K562 (cell line): ENCODE data around the gene HTR4. TPM values are rescaled to one million over a fixed set of nuclear protein-coding genes. Genes with fewer than 3 reads are reported as not detected.
A peak's percentile ranks its signal among the peaks of the same experiment; 100 is the strongest.

Experiments
- ATAC-seq: fragments of 200-7000 bp; cut with Tn5 transposase; 3 replicates; pipeline ENCODE4 v1.9.1; 2020; ENCODE audit warnings: moderate library complexity
- BruUV-seq: library from RNA; stranded (reverse); fragments of 400-500 nt; replicated peaks from 2 replicates; lab custom pipeline; 2021; lab: Mats Ljungman, UMichigan
- CTCF ChIA-PET: fragments of 300-600 bp; formaldehyde crosslinking; extraction: SDS; loops from one replicate; lab custom pipeline; 2021; ENCODE audit warnings: low intra/inter-chr PET ratio; lab: Yijun Ruan, JAX
- POLR2A ChIA-PET: fragments of 300-600, 350-650 bp; sonication (Branson Sonifier 250); formaldehyde crosslinking; extraction: SDS; loops from one replicate; lab custom pipeline; 2021; ENCODE audit warnings: antibody characterized with exemption, inconsistent platforms; lab: Yijun Ruan, JAX
- DNase-seq, 4 experiments: peaks; one replicate each; pipeline versions ENCODE4 v3.0.0 to v3.0.0-alpha.2; 2011 to 2018; ENCODE audit warnings: low spot score in 3 of 4, mixed read lengths in 3 of 4; ENCODE audit errors: extremely low read depth in 1 of 4
- FAIRE-seq: peaks from 2 replicates; lab custom pipeline; 2011; peaks lifted over from hg19 to GRCh38; lab: Jason Lieb, UNC
- H2AFZ ChIP-seq: 2 replicates; pipeline ENCODE4 v1.6.0; 2011; ENCODE audit warnings: low read depth, low read length, control low read depth, inconsistent platforms
- H3K27ac ChIP-seq: fragments of 200-600 bp; 3 replicates; pipeline ENCODE4 v1.8.0; 2011; ENCODE audit warnings: low read depth, mild to moderate bottlenecking, control low read depth, inconsistent platforms, low read length, moderate library complexity, mixed read lengths; ENCODE audit errors: extremely low read depth
- H3K27me3 ChIP-seq, 2 experiments: fragments of 300-600 bp in 1 of 2; 2 replicates in 1 of 2; 3 replicates in 1 of 2; pipeline versions ENCODE4 v1.6.0 to v1.8.0; 2011; ENCODE audit warnings: inconsistent platforms in 2 of 2, low read length in 2 of 2, mild to moderate bottlenecking in 1 of 2, mixed read lengths in 1 of 2, moderate library complexity in 1 of 2; ENCODE audit not compliant: control insufficient read depth in 2 of 2, insufficient read depth in 2 of 2
- H3K36me3 ChIP-seq: fragments of 300-600 bp; 3 replicates; pipeline ENCODE4 v1.8.0; 2011; ENCODE audit warnings: mild to moderate bottlenecking, low read length, inconsistent platforms; ENCODE audit not compliant: control insufficient read depth, insufficient read depth
- H3K4me1 ChIP-seq, 2 experiments: fragments of 200-600 bp in 1 of 2; replicated peaks in 1 of 2; 2 replicates in 1 of 2; 3 replicates in 1 of 2; pipeline versions ENCODE4 v1.5.1 to v1.8.0; 2011; ENCODE audit warnings: inconsistent platforms in 2 of 2, low read length in 2 of 2, mild to moderate bottlenecking in 1 of 2, mixed read lengths in 1 of 2, moderate library complexity in 1 of 2; ENCODE audit not compliant: control insufficient read depth in 2 of 2, insufficient read depth in 2 of 2
- H3K4me2 ChIP-seq: 2 replicates; pipeline ENCODE4 v1.6.1; 2011; ENCODE audit warnings: low read length, control low read depth, inconsistent platforms, mixed read lengths; ENCODE audit not compliant: insufficient read depth
- H3K4me3 ChIP-seq: fragments of 200-600 bp; sonication (generic), shearing (Covaris generic); 2 replicates; pipeline ENCODE4 v1.5.1; 2016; ENCODE audit warnings: control low read depth, inconsistent platforms
- H3K79me2 ChIP-seq: fragments of 200-600 bp; 3 replicates; pipeline ENCODE4 v1.8.0; 2011; ENCODE audit warnings: low read length, inconsistent platforms; ENCODE audit not compliant: control insufficient read depth, insufficient read depth
- H3K9ac ChIP-seq, 2 experiments: 2 replicates each; pipeline versions ENCODE4 v1.6.0 to v1.6.1; 2011; ENCODE audit warnings: low read depth in 2 of 2, low read length in 2 of 2, control low read depth in 1 of 2, inconsistent platforms in 1 of 2, mild to moderate bottlenecking in 1 of 2, mixed read lengths in 1 of 2; ENCODE audit not compliant: insufficient read depth in 1 of 2
- H3K9me1 ChIP-seq: one replicate; pipeline ENCODE4 v1.6.0; 2011; ENCODE audit warnings: inconsistent platforms, mild to moderate bottlenecking, low read length, moderate library complexity; ENCODE audit not compliant: control insufficient read depth, insufficient read depth
- H3K9me3 ChIP-seq: replicated peaks from 2 replicates; pipeline ENCODE4 v1.5.1; 2011; ENCODE audit warnings: low read depth, low read length, inconsistent platforms; ENCODE audit not compliant: control insufficient read depth, insufficient read depth
- H4K20me1 ChIP-seq: replicated peaks from 2 replicates; pipeline ENCODE4 v1.6.1; 2011; ENCODE audit warnings: low read length, inconsistent platforms, mixed read lengths; ENCODE audit not compliant: control insufficient read depth, insufficient read depth
- DACH1 ChIP-seq: fragments of 450-650 bp; IDR thresholded peaks from 2 replicates; pipeline ENCODE4 v1.6.1; 2018; ENCODE audit not compliant: partially characterized antibody
- ZBED1 ChIP-seq: IDR thresholded peaks from 2 replicates; pipeline ENCODE4 v1.6.1; 2014
- ZBTB8A ChIP-seq: fragments of 450-650 bp; IDR thresholded peaks from 2 replicates; pipeline ENCODE4 v1.6.1; 2018; ENCODE audit warnings: mild to moderate bottlenecking, moderate library complexity; ENCODE audit not compliant: partially characterized antibody
- in situ Hi-C: fragments of 300-500 bp; cut with MboI; formaldehyde crosslinking; loops from 4 replicates; pipeline ENCODE4 v1.15.0; 2018; ENCODE audit warnings: inconsistent platforms, mixed read lengths
- intact Hi-C: fragments of 100-400 bp; cut with micrococcal nuclease; formaldehyde crosslinking; loops from 2 replicates; pipeline ENCODE4 v1.14.2; 2022
- polyA plus RNA-seq, 8 experiments: library from polyadenylated mRNA; depleted of rRNA in 4 of 8; stranded (reverse) in 5 of 8; unstranded in 3 of 8; fragments of >200 nt; fragmentation: Nextera tagmentation in 2 of 8; fragmentation: Illumina TruSeq in 1 of 8; extraction: Ambion mirVana in 2 of 8; extraction: Trizol in 1 of 8; gene quantifications; 2 replicates each; pipeline versions ENCODE4 v1.2.1 to v1.2.3, GENCODE V29; 2011 to 2014; ENCODE audit warnings: inconsistent platforms in 1 of 8, missing spikeins in 1 of 8
- total RNA-seq, 7 experiments: library from RNA; depleted of rRNA in 6 of 7; stranded (reverse); fragments of >200 nt in 6 of 7; fragmentation: Illumina TruSeq in 2 of 7; extraction: Trizol in 2 of 7; gene quantifications; 2 replicates each; pipeline versions ENCODE4 v1.2.1 to v1.2.3, GENCODE V29; 2011 to 2021; ENCODE audit warnings: low replicate concordance in 1 of 7
- TF ChIP-seq, protein P1 (sequence below), 2 experiments: fragments of 450-650 bp; formaldehyde crosslinking in 1 of 2; IDR thresholded peaks; 2 replicates each; pipeline versions ENCODE4 v1.4.0 to v1.6.1; 2014 to 2020; ENCODE audit warnings: mild to moderate bottlenecking in 2 of 2, borderline replicate concordance in 1 of 2, low read depth in 1 of 2
- TF ChIP-seq, protein P2 (sequence below): fragments of 450-650 bp; IDR thresholded peaks from 2 replicates; pipeline ENCODE4 v1.6.1; 2016; ENCODE audit warnings: missing biosample characterization, missing genetic modification characterization
- TF ChIP-seq, protein P3 (sequence below): fragments of 200-400 bp; formaldehyde crosslinking; IDR thresholded peaks from 2 replicates; pipeline ENCODE4 v1.6.1; 2017; ENCODE audit warnings: mild to moderate bottlenecking, low read depth, low read length, moderate library complexity

The HTR4 gene
- total and polyA plus RNA-seq, 9 of the 15 experiments (the other 6 are each of a cell fraction or from before 2014, with no cell fraction given) = 0.13 TPM; not detected in 8

DNA sequence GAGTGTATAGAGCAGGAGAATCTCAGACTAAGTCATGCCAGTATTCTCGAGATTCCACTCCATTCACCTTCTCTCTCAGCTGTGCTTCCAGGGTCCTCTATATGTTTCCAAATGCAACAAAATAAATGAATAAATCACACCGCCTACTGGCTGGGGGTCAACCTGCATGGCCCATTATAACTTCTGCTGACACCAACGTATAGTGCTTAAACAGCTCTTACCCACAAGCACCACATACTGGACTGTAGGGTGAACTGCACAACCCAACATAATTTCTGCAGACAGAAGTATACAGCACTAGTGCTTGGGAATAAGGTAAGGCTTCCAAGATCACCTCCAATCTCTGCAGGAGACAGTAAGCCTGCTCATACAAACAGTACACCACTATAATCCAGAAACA lies 33.1 kb upstream of the HTR4 start (continued):
- TF ChIP-seq, protein P1, sequence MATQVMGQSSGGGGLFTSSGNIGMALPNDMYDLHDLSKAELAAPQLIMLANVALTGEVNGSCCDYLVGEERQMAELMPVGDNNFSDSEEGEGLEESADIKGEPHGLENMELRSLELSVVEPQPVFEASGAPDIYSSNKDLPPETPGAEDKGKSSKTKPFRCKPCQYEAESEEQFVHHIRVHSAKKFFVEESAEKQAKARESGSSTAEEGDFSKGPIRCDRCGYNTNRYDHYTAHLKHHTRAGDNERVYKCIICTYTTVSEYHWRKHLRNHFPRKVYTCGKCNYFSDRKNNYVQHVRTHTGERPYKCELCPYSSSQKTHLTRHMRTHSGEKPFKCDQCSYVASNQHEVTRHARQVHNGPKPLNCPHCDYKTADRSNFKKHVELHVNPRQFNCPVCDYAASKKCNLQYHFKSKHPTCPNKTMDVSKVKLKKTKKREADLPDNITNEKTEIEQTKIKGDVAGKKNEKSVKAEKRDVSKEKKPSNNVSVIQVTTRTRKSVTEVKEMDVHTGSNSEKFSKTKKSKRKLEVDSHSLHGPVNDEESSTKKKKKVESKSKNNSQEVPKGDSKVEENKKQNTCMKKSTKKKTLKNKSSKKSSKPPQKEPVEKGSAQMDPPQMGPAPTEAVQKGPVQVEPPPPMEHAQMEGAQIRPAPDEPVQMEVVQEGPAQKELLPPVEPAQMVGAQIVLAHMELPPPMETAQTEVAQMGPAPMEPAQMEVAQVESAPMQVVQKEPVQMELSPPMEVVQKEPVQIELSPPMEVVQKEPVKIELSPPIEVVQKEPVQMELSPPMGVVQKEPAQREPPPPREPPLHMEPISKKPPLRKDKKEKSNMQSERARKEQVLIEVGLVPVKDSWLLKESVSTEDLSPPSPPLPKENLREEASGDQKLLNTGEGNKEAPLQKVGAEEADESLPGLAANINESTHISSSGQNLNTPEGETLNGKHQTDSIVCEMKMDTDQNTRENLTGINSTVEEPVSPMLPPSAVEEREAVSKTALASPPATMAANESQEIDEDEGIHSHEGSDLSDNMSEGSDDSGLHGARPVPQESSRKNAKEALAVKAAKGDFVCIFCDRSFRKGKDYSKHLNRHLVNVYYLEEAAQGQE (IDR thresholded peaks at IDR 0.05; ENCODE audit: borderline replicate concordance) = peak; percentile 95
- TF ChIP-seq, protein P1 (CRISPR knock-in tag; IDR thresholded peaks at IDR 0.05; ENCODE audit: low read depth) = no peak

DNA sequence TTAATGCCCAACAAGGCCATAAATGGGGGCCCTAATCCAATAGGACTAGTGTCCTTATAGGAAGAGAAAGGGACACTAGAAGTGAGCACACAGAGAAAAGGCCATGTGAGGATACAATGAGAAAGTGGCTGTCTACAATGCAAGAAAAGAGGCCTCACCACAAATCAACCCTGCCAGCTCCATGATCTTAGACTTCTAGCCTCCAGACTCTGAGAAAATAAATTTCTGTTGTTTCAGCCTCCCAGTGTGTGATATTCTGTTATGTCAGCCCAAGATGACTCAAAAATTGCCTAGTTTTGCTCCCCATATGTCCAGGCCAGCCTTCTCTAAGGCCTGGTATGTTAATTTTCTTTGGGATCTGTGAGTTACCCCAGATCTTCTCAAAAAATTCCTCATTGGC lies 32.3 kb upstream of the HTR4 start:
- intact Hi-C loops = loop anchor here (1.0 to 10.0 kb wide), 6 partner anchors 45 to 304 kb away; partner anchors contain the start of gene FBXO38
- TF ChIP-seq, protein P2, sequence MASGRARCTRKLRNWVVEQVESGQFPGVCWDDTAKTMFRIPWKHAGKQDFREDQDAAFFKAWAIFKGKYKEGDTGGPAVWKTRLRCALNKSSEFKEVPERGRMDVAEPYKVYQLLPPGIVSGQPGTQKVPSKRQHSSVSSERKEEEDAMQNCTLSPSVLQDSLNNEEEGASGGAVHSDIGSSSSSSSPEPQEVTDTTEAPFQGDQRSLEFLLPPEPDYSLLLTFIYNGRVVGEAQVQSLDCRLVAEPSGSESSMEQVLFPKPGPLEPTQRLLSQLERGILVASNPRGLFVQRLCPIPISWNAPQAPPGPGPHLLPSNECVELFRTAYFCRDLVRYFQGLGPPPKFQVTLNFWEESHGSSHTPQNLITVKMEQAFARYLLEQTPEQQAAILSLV (tag) = no peak
- TF ChIP-seq DACH1 (no peak), ZBTB8A (no peak), ZBED1 (no peak)
- TF ChIP-seq, protein P3, sequence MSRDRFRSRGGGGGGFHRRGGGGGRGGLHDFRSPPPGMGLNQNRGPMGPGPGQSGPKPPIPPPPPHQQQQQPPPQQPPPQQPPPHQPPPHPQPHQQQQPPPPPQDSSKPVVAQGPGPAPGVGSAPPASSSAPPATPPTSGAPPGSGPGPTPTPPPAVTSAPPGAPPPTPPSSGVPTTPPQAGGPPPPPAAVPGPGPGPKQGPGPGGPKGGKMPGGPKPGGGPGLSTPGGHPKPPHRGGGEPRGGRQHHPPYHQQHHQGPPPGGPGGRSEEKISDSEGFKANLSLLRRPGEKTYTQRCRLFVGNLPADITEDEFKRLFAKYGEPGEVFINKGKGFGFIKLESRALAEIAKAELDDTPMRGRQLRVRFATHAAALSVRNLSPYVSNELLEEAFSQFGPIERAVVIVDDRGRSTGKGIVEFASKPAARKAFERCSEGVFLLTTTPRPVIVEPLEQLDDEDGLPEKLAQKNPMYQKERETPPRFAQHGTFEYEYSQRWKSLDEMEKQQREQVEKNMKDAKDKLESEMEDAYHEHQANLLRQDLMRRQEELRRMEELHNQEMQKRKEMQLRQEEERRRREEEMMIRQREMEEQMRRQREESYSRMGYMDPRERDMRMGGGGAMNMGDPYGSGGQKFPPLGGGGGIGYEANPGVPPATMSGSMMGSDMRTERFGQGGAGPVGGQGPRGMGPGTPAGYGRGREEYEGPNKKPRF = no peak

More for the DNA sequence above, 32.3 kb upstream of the HTR4 start:
- in situ Hi-C loops = loop anchor here (5.0 kb wide), 1 partner anchor 239 kb away; no protein-coding TSS in a partner anchor
- no peak for FAIRE-seq
- Histone ChIP-seq H3K27ac (no peak overlapping the region), H3K4me3 (no peak overlapping the region), H3K79me2 (no peaks in the 10 kb centered on the region), H3K9me1 (no peaks in the 10 kb centered on the region), H4K20me1 (no peaks in the 10 kb centered on the region), H3K4me2 (no peak overlapping the region), H3K9me3 (no peaks in the 10 kb centered on the region), H3K27me3 (no peaks in the 10 kb centered on the region), H3K9ac (no peak overlapping the region), H2AFZ (no peak overlapping the region; the same call in 1 of the 2 replicates), H3K4me1 (peaks cover 0 to 30% of the 10 kb centered on the region in 2 experiments; a peak in 3 of 5 replicates), H3K36me3 (no peaks in the 10 kb centered on the region)
- BruUV-seq = no TSS peak
- POLR2A ChIA-PET = no interaction called here
- no peak for ATAC-seq
- CTCF ChIA-PET = interaction anchor here (3.0 kb wide), 1 partner anchor 242 kb away, joined by 33 read pairs; no protein-coding TSS in a partner anchor
- DNase-seq = no peak
